ENCODE results near the gene PLXNA2. TPM values are rescaled to one million over a fixed set of nuclear protein-coding genes. Genes with fewer than 3 reads are reported as not detected.

The PLXNA2 gene
- total RNA-seq, 2 experiments from 2014 or later = 0.04 TPM; not detected in 1

DNA sequence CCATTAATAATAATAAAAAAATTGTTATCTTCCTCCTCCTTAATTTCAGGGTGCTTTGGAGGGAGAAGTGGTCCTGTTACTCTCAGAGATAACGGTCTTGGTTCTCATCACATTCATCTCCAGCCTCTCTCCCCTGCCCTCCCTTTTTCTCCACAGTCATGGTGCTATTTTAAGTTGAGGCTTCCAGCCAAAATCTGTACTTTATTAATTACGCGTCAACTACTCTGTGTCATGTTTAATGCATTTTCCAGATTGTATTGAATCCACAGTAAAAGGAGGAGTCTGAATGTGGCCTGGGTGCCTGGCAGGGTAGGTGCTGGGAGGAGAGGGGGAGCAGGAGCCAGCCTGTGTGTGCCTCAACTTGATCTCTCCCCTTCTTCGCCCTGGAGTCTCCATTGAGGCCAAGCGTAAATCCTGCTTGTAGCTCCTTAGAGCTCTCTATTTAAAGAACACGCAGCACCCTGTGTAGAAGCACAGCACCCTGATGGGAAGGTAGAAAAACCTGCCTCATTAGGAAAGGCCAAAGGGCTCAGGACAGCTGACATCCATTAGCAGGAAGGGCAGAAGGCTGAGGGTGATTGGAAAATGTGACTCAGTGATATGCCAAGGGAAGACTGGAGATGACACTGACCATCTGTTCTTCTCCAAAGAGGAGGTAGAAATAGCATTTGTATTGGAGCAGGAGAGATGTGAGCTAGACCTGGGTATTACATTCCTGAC lies 82.4 kb downstream of the PLXNA2 start:
- intact Hi-C loops (cut with DNase I, micrococcal nuclease) = no loop called here
- no peak for ATAC-seq
- Mint-ChIP-seq H3K27me3 (peaks cover 14% of the 10 kb centered on the region), H3K36me3 (ENCODE audit: low read depth) (no peaks in the 10 kb centered on the region), H3K4me1 (no peaks in the 10 kb centered on the region), H3K4me3 (no peak overlapping the region), H3K27ac (no peak overlapping the region), H3K9me3 (ENCODE audit: low read depth) (no peaks in the 10 kb centered on the region)
- POLR2A ChIA-PET = no interaction called here
- CTCF ChIA-PET = interaction anchor here (0.5 to 1.0 kb wide), 2 partner anchors 30 to 421 kb away, joined by 3 to 4 read pairs; no protein-coding TSS in a partner anchor
- no peak for DNase-seq

DNA sequence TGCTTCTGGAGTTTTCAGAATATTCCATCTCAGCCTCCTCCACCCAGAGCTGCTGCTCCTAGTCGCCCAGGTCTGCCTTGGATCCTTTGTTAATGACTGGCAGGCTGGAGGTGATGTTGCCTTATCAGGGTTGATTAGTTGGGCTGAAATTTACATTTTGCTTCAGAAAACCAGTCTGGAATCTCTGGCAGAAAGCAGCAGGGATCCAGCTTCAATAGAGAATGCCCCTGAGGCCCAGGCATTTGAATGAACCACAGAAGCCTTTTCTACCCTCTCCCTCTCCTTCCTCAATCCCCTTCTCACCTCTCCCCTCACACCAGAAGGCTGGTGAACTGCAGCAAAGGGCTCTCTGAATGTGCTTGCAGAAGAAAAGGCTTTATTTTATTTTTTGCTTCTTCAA lies 83.2 kb downstream of the PLXNA2 start:
- no peak overlapping the region for H3K27ac Mint-ChIP-seq

DNA sequence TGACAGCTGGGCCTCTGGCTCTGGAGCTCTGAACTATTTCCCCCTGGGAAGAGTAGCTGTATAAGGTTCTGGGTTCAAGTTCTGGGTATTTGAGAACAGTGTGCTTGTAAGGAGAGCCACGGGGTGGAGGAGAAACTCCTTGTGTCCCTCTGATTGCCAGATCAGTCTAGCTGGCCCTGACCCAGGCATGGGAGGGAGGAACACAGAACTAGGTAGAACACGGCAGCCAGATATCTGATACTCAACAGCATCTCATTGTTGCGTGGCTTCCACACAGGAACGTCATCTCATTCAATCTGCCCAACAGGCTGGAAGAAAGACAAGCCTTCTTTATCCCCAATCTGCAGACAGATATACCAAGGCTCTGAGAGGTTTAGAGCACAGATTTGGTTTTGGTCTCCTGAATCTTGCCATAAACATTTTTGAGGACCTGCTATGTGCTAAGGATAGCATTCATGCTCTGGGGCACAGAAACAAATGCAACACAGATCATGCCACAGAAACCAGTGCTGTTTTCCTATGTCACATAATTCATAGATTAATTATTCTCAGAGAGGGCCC lies 83.8 kb downstream of the PLXNA2 start:
- CTCF ChIA-PET = no interaction called here
- peaks cover 10% of the 10 kb centered on the region for H3K27me3 Mint-ChIP-seq
- H3K9me3 Mint-ChIP-seq (ENCODE audit: low read depth) = no peaks in the 10 kb centered on the region
- ATAC-seq (no peak), DNase-seq (no peak)
- no peak overlapping the region for H3K4me3 Mint-ChIP-seq
- H3K4me1 Mint-ChIP-seq = no peaks in the 10 kb centered on the region
- intact Hi-C loops (cut with DNase I, micrococcal nuclease) = loop anchor here in 1 of 2 experiments (1.0 kb wide), 1 partner anchor 12 kb away; no protein-coding TSS in a partner anchor
- no peaks in the 10 kb centered on the region for H3K36me3 Mint-ChIP-seq (ENCODE audit: low read depth)
- H3K27ac Mint-ChIP-seq = no peak overlapping the region
- POLR2A ChIA-PET = no interaction called here

More for the DNA sequence above, 83.2 kb downstream of the PLXNA2 start:
- CTCF ChIA-PET = no interaction called here
- no peaks in the 10 kb centered on the region for H3K36me3 Mint-ChIP-seq (ENCODE audit: low read depth)
- POLR2A ChIA-PET = no interaction called here
- H3K4me1 Mint-ChIP-seq = no peaks in the 10 kb centered on the region
- H3K9me3 Mint-ChIP-seq (ENCODE audit: low read depth) = no peaks in the 10 kb centered on the region
- DNase-seq (no peak), ATAC-seq (no peak)
- intact Hi-C loops (cut with DNase I, micrococcal nuclease) = no loop called here
- H3K4me3 Mint-ChIP-seq = no peak overlapping the region
- H3K27me3 Mint-ChIP-seq = peaks cover 10% of the 10 kb centered on the region

DNA sequence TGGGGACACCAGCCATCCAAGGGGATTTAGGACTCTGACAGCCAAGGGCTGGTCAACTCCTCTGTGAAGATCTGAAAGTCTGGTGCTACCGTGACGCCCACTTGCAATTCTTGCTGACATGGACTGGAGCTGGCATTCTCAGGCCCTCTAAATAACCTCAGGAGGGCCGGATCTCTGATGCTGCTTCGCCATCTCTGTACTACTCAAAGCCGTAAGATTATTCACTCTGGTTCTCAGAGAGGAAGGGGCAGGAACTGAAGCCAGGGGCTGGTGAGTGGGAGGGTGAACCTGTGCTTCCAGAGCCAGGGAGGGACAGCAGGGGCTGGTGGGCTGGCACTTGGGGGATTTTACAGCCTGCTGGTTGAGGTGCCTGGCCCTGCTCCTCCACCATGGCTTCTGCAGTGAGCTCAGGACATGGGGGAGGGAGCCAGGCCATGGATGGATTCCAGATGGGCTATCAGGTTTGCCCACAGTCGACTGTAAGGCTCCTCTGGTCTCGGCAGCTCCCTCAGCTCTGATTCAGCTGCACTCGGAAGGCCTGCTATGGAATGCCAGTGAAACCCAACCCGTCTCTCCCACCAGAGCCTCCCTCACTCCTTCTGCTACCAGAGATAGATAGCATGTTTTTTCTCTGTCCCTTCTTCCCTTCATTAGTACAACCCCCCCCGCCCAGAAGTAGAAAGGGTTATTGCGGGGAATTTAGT lies 84.5 kb downstream of the PLXNA2 start:
- POLR2A ChIA-PET = no interaction called here
- Mint-ChIP-seq H3K4me1 (no peaks in the 10 kb centered on the region), H3K9me3 (ENCODE audit: low read depth) (no peaks in the 10 kb centered on the region), H3K27ac (no peak overlapping the region), H3K27me3 (peaks cover 10% of the 10 kb centered on the region), H3K36me3 (ENCODE audit: low read depth) (no peaks in the 10 kb centered on the region), H3K4me3 (no peak overlapping the region)
- intact Hi-C loops (cut with DNase I, micrococcal nuclease) = loop anchor here in 1 of 2 experiments (1.0 kb wide), 1 partner anchor 13 kb away; no protein-coding TSS in a partner anchor
- DNase-seq (no peak), ATAC-seq (no peak)
- CTCF ChIA-PET = no interaction called here

DNA sequence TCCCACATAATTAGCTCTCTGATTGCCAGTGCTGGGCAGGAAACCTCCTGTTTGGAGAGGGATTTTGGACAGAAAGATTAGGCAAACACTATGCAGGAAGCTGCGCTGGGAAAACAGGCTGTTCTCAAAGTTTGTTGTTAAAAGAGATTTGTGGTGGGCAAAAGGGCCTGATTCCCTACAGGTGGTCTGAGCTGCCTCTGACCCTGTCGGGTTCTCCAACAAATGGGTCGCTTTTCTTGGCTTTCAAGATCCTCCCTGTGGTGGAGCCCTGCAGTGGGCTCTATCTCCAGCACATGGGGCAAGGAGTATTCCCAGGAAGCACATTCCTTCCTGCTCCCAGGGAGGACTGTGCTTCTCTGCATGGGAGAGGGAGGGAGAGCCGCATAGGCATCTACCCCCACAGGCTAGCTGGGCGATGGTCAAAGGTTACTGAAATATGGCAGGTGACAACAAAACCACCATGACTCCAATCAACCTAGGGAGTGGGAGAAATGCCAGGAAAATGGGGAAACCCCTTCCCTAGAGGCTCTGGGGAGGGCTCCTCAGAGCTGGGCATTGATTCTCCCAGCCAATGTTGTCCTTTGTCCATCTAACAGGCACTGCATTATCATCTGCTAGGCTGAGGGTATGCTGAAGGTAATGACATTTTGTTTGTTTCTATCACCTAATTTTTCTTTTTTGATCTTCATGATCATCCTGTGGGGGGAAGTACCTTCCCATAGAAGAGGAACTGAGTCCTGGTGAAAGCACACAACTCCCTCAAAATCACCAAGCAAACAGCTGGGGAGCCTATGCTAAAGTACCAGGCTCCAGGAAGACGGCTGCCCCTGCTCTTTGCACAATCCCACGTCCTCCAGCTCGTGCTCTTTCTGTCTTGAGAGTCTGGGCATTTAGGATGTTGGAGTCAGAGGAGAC lies 85.3 kb downstream of the PLXNA2 start:
- Mint-ChIP-seq H3K36me3 (ENCODE audit: low read depth) (no peaks in the 10 kb centered on the region), H3K9me3 (ENCODE audit: low read depth) (no peaks in the 10 kb centered on the region), H3K4me1 (no peaks in the 10 kb centered on the region), H3K27ac (no peak overlapping the region), H3K4me3 (no peak overlapping the region), H3K27me3 (peaks cover 8% of the 10 kb centered on the region)
- DNase-seq (no peak), ATAC-seq (no peak)
- intact Hi-C loops (cut with DNase I, micrococcal nuclease) = no loop called here
- ChIA-PET CTCF (no interaction called here), POLR2A (no interaction called here)

DNA sequence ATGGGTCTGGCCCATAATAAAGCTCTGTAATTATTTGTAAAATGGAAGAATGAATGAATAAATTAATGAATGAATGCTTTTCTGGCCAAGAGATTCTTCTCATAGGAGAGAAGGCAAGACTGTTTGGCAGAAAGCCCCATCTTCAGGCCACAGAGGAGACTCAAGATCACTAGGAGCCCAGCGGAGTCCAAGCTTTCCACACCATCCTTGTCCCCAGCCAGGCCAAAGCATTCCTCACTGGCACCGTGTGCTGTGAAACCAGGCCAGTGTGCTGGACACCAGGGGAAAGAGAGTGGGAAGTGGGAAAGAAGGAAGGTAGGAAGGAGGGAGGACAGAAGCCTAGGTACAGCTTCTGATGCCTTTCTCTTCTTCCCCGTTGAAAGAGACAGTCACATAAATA lies 86.4 kb downstream of the PLXNA2 start:
- H3K27me3 Mint-ChIP-seq = peaks cover 4% of the 10 kb centered on the region
- intact Hi-C loops (cut with DNase I, micrococcal nuclease) = no loop called here
- H3K4me1 Mint-ChIP-seq = no peaks in the 10 kb centered on the region
- no peaks in the 10 kb centered on the region for H3K9me3 Mint-ChIP-seq (ENCODE audit: low read depth)
- ATAC-seq = no peak
- H3K27ac Mint-ChIP-seq = no peak overlapping the region
- H3K36me3 Mint-ChIP-seq (ENCODE audit: low read depth) = no peaks in the 10 kb centered on the region
- no peak for DNase-seq
- no peak overlapping the region for H3K4me3 Mint-ChIP-seq
- ChIA-PET POLR2A (no interaction called here), CTCF (no interaction called here)

DNA sequence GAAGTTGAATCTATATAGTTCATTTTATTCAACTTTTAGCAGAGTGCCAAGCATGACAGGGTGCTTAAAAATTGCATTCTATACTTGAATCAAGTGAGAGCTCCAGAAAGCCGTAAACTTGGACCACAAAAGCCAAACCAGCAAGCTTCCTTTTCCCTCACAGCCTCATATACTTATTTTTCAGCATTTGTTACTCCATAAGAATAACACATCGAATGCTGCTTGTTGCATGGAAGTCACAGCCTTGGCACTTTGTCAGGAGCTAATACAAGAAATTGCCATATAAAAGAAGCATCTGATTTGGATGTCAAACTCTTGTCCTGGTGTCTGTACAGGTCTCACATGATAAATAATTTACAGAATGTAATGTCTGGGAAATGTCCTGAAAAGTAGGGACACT lies 87.4 kb downstream of the PLXNA2 start:
- Mint-ChIP-seq H3K4me1 (no peaks in the 10 kb centered on the region), H3K27ac (no peak overlapping the region), H3K27me3 (peaks cover 2% of the 10 kb centered on the region), H3K9me3 (ENCODE audit: low read depth) (no peaks in the 10 kb centered on the region), H3K36me3 (ENCODE audit: low read depth) (no peaks in the 10 kb centered on the region), H3K4me3 (no peak overlapping the region)
- POLR2A ChIA-PET = no interaction called here
- CTCF ChIA-PET = interaction anchor here (0.7 kb wide), 1 partner anchor 29 kb away, joined by 3 read pairs; no protein-coding TSS in a partner anchor
- ATAC-seq = no peak
- intact Hi-C loops (cut with DNase I, micrococcal nuclease) = no loop called here
- DNase-seq = no peak

DNA sequence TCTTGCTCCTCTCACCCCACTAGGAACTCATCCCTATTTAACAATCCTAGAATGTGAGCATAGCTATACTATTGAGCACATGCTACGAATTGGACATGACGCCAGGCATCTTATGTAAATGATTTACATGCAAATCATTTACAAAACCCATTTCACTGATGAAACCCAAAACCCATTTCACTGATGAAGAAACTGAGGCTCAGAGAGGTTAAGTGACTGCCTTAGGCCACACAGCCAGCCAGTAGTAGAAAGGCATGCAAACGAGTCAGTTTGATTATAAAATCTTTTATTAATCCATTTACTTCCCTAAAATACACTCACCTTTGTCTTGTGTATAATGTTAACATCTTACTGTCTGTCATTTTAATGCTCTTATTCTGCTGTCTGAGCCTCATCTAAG lies 87.9 kb downstream of the PLXNA2 start:
- Mint-ChIP-seq H3K4me3 (no peak overlapping the region), H3K9me3 (ENCODE audit: low read depth) (no peaks in the 10 kb centered on the region), H3K27ac (no peak overlapping the region), H3K27me3 (peaks cover 2% of the 10 kb centered on the region), H3K36me3 (ENCODE audit: low read depth) (no peaks in the 10 kb centered on the region), H3K4me1 (no peaks in the 10 kb centered on the region)
- no peak for DNase-seq
- intact Hi-C loops (cut with DNase I, micrococcal nuclease) = no loop called here
- no peak for ATAC-seq
- ChIA-PET CTCF (interaction anchor here (0.7 kb wide), 1 partner anchor 28 kb away, joined by 3 read pairs; no protein-coding TSS in a partner anchor), POLR2A (no interaction called here)

DNA sequence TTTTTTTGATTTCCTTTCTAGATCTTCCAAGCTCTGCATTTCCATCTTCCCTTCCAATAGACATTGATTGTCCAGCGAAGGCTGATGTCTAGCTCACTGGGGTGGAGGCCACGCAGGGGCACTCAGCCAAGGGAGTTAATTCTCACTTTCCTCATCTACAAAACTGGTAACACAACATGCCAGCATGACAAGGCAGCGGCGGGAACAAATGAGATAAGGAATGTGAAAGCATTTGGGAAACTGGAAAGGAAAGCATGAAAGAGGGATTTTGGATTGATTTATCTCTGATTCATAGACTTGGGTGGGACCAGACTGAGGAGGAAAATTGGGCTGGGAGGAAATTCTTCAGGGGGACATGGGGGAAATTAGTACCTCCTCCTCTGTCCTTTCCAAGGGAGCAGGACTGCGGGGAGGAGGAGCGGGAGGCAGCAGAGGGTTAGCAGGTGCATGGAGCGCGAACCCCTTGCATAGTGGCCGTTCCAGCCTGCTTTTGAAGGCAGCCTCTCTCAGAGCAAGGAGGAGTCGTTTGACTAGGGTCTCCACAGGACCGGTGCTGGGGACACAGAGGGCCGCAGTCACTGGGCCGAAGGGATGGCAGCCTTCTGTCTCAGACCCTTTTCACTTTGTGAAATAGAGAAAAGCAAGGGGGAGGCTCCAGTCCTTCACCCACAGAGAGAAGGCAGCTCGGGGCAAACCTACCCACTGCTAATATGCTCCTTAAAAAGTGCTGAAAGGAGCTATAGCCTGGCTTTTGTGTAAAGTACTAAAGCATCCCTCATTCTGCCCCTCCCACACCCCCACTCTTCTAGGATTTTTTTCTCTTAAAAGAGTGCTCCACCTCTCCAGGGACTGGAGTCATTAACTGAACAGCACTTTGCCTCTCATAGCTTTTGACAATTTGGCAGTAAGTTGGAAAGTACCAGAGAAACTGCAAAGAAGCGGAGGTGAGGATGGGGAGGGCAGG lies 89.2 kb downstream of the PLXNA2 start:
- no peak for ATAC-seq
- POLR2A ChIA-PET = no interaction called here
- no peaks in the 10 kb centered on the region for H3K36me3 Mint-ChIP-seq (ENCODE audit: low read depth)
- H3K9me3 Mint-ChIP-seq (ENCODE audit: low read depth) = no peaks in the 10 kb centered on the region
- no peak for DNase-seq
- CTCF ChIA-PET = interaction anchor here (0.7 kb wide), 1 partner anchor 133 kb away, joined by 3 read pairs; no protein-coding TSS in a partner anchor
- no peaks in the 10 kb centered on the region for H3K4me1 Mint-ChIP-seq
- H3K27me3 Mint-ChIP-seq = peaks cover 2% of the 10 kb centered on the region
- no peak overlapping the region for H3K4me3 Mint-ChIP-seq
- H3K27ac Mint-ChIP-seq = no peak overlapping the region
- intact Hi-C loops (cut with DNase I, micrococcal nuclease) = no loop called here

DNA sequence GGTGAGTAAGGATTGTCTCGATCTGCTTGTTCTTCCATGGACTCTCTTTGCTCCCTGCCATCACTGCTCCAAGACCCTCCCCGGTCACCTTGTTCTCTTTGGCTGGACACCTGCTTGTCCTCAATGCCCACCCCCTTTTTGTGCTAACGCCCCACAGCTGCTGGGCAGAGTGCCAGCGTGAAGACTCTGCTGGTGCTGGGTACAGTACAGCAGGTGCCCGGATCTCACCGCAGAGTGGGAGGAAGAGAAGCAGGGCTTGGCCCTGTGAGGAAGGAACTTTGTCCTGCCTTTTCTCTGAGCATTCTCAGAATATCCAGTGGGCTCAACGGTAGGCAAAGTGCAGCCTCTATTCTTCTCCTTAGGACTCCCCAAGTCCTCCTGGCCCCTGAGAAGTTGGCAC lies 90.1 kb downstream of the PLXNA2 start:
- ATAC-seq = no peak
- Mint-ChIP-seq H3K4me3 (no peak overlapping the region), H3K27ac (no peak overlapping the region), H3K36me3 (ENCODE audit: low read depth) (no peaks in the 10 kb centered on the region), H3K27me3 (no peaks in the 10 kb centered on the region), H3K4me1 (no peaks in the 10 kb centered on the region), H3K9me3 (ENCODE audit: low read depth) (no peaks in the 10 kb centered on the region)
- DNase-seq = no peak
- ChIA-PET CTCF (interaction anchor here (0.6 to 0.7 kb wide), 2 partner anchors 126 to 132 kb away, joined by 3 read pairs; no protein-coding TSS in a partner anchor), POLR2A (no interaction called here)
- intact Hi-C loops (cut with DNase I, micrococcal nuclease) = no loop called here
